ENCODE results near the gene GNGT2.

Gene GNGT2

DNA sequence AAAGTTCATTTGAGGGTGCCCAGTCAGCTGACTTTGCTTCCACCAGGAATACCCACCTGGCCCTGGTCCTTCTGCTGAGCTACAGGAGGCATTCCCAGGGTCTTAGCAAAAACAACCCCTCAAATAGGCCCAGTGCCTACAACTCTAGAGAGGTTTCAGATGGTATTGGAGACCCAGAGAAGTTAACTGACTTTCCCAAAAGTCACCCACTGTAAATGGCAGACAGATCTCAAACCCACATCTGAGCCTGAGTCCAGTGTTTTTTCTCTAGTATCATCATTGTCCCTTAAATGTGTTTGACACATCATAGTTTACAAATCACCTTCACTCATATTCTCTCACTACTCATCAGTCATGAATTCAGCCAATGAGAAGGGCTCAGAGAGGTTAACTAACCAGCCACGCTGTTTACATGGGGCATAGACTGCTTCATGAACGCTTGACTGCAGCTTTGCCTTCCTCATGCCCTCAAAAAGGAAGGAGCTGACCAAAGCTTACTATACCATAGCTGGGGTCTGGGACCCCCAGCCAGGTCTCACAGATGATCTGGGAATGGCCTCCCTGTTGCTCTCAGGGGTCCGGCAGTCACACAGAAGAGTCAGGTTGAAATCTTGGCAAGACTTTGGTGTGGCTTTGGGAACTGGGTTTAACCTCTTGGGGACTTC is 16.5 kb upstream of the GNGT2 start:
- H3K9me3 ChIP-seq (ENCODE audit: control insufficient read depth, low read length) = no peaks in the 10 kb centered on the region
- no peak overlapping the region for H3K4me2 ChIP-seq (ENCODE audit: low read length)
- TF ChIP-seq, protein P1, sequence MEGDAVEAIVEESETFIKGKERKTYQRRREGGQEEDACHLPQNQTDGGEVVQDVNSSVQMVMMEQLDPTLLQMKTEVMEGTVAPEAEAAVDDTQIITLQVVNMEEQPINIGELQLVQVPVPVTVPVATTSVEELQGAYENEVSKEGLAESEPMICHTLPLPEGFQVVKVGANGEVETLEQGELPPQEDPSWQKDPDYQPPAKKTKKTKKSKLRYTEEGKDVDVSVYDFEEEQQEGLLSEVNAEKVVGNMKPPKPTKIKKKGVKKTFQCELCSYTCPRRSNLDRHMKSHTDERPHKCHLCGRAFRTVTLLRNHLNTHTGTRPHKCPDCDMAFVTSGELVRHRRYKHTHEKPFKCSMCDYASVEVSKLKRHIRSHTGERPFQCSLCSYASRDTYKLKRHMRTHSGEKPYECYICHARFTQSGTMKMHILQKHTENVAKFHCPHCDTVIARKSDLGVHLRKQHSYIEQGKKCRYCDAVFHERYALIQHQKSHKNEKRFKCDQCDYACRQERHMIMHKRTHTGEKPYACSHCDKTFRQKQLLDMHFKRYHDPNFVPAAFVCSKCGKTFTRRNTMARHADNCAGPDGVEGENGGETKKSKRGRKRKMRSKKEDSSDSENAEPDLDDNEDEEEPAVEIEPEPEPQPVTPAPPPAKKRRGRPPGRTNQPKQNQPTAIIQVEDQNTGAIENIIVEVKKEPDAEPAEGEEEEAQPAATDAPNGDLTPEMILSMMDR (IDR thresholded peaks at IDR 0.05) = no peak
- H3K79me2 ChIP-seq = no peaks in the 10 kb centered on the region
- H3K27me3 ChIP-seq (ENCODE audit: control insufficient read depth, insufficient read depth, low read length) = no peaks in the 10 kb centered on the region
- H3K4me1 ChIP-seq = no peaks in the 10 kb centered on the region
- H3K4me3 ChIP-seq (ENCODE audit: low read depth, low read length) = no peak overlapping the region
- H3K27ac ChIP-seq = no peak overlapping the region
- H3K9ac ChIP-seq = no peak overlapping the region
- no peaks in the 10 kb centered on the region for H3K36me3 ChIP-seq (ENCODE audit: control insufficient read depth, insufficient read depth, low read length)
- H2AFZ ChIP-seq = no peak overlapping the region

DNA sequence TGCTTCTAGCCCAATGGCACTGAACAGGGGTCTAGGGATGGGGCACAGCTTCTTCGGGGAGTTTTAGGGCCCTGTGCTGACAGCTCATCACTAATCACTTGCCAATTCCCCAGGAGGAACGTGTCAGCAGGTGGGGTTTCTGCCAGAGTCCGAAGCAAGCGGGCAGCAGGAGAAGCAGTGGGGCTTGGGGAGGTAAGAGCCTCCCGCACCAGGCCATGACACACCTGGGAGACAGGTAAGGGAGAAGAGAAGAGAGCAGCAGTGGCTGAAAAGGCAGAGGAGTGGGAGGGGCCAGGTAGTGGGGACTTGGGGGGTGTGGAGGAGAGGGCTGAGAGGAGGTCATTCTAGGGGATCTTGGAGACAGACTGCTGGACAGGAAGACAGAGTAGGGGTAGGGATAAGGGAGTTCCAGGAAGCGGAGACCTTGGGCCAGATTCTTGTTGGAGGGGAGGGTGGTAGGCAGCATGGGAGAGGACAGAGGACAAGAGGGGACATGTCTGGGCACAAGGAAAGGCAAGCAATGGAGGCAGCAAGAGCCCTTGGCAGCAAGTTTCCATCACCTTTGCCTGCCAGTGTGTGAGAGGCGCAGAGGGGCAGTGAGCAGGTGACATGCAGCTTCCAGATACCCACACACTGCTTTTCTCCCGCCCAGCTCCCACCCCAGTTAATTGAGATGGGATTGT is 15.3 kb upstream of the GNGT2 start:
- no peaks in the 10 kb centered on the region for H3K9me3 ChIP-seq (ENCODE audit: control insufficient read depth, low read length)
- H3K9ac ChIP-seq = no peak overlapping the region
- no peaks in the 10 kb centered on the region for H3K27me3 ChIP-seq (ENCODE audit: control insufficient read depth, insufficient read depth, low read length)
- no peak overlapping the region for H3K4me2 ChIP-seq (ENCODE audit: low read length)
- H2AFZ ChIP-seq = no peak overlapping the region
- TF ChIP-seq, protein P1 (IDR thresholded peaks at IDR 0.05) = no peak
- no peak overlapping the region for H3K4me3 ChIP-seq (ENCODE audit: low read depth, low read length)
- no peak overlapping the region for H3K27ac ChIP-seq
- H3K79me2 ChIP-seq = no peaks in the 10 kb centered on the region
- no peaks in the 10 kb centered on the region for H3K36me3 ChIP-seq (ENCODE audit: control insufficient read depth, insufficient read depth, low read length)
- H3K4me1 ChIP-seq = no peaks in the 10 kb centered on the region

DNA sequence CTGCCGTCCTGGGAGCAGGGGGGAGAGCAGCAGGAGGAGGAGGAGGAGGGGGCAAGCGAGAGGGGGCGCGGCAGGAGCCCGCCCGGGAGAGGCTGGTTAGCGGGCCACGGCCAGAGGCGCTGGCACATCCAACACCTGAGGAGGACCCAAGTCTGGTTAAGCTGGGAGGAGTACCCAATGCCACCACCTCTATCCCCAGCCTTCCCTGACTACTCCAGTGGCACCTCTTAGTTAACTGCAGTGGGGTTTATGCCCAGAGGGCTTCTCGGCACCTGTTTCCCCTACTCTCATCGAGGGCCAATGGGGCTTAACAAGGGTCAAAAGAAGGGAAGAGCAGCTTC is 14.6 kb upstream of the GNGT2 start:
- no peaks in the 10 kb centered on the region for H3K36me3 ChIP-seq (ENCODE audit: control insufficient read depth, insufficient read depth, low read length)
- H3K4me3 ChIP-seq (ENCODE audit: low read depth, low read length) = no peak overlapping the region
- H3K9ac ChIP-seq = no peak overlapping the region
- TF ChIP-seq, protein P1 (IDR thresholded peaks at IDR 0.05) = no peak
- H3K4me1 ChIP-seq = no peaks in the 10 kb centered on the region
- H3K79me2 ChIP-seq = no peaks in the 10 kb centered on the region
- no peaks in the 10 kb centered on the region for H3K9me3 ChIP-seq (ENCODE audit: control insufficient read depth, low read length)
- H3K27me3 ChIP-seq (ENCODE audit: control insufficient read depth, insufficient read depth, low read length) = no peaks in the 10 kb centered on the region
- peak overlapping the region; percentile 42 for H3K4me2 ChIP-seq (ENCODE audit: low read length)
- H3K27ac ChIP-seq = no peak overlapping the region
- peak overlapping the region; percentile 16 for H2AFZ ChIP-seq

DNA sequence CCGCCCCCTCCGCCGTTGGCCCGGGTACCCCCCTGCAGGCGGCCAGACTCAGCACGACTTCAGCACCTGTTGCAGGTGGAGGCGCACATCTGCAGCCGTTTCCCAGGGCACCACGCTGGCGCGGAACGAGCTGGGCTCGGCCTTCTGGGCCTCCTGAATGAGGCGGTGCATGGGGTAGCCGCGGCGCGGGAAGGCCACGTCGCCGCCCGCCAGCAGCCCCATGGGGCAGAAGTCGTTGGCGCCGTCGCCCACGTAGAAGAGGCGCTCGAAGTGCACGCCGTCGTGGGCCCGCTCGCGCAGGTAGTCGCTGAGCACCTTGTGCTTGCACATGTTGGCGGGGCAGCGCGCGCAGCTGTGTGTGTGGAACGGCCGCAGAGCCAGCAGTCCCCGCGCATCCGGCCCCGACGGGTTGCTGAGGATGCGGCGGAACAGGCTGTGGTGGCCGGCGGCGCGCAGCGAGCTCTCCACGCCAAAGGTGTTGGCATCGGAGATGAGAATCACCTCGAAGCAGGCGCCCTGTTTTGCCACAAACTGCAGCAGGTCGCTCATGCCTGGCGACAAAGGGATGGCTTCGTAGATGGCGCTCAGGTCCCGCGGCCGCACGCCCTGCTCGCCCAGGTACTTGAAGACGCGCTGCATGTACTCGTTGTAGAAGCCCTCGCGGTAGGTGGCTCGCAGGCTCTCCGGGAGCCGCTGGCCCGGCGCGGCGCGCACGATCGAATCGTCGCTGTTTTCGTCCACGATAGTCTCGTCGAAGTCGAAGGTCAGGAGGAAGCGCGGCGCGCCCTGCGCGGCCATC is 14.0 kb upstream of the GNGT2 start:
- no peak overlapping the region for H3K9ac ChIP-seq
- H3K27me3 ChIP-seq (ENCODE audit: control insufficient read depth, insufficient read depth, low read length) = no peaks in the 10 kb centered on the region
- TF ChIP-seq, protein P1 (IDR thresholded peaks at IDR 0.05) = no peak
- no peaks in the 10 kb centered on the region for H3K36me3 ChIP-seq (ENCODE audit: control insufficient read depth, insufficient read depth, low read length)
- peak overlapping the region; percentile 42 for H3K4me2 ChIP-seq (ENCODE audit: low read length)
- H3K79me2 ChIP-seq = no peaks in the 10 kb centered on the region
- no peak overlapping the region for H3K27ac ChIP-seq
- H3K9me3 ChIP-seq (ENCODE audit: control insufficient read depth, low read length) = no peaks in the 10 kb centered on the region
- H3K4me3 ChIP-seq (ENCODE audit: low read depth, low read length) = no peak overlapping the region
- H3K4me1 ChIP-seq = no peaks in the 10 kb centered on the region
- peak overlapping the region; percentile 16 for H2AFZ ChIP-seq
